Right lobe of liver (tissue), 6 donors: ENCODE measurements around the gene SECISBP2. TPM values are rescaled to one million over a fixed set of nuclear protein-coding genes. Genes with fewer than 3 reads are reported as not detected.
"Not testable (repeated sequence)": the region's sequence is repeated elsewhere in the genome, so short reads cannot be mapped to it uniquely, and the experiment has no call there.

Source experiments
- ATAC-seq, 4 donors: fragments of 200-7000 bp; cut with Tn5 transposase; one replicate each; pipeline ENCODE4 v1.9.1; 2020; ENCODE audit warnings: mild to moderate bottlenecking in 4 of 4, moderate library complexity in 4 of 4
- DNase-seq, 3 donors: peaks; one replicate each; pipeline ENCODE4 v3.0.0-alpha.2; 2020
- H3K27ac ChIP-seq, 3 donors: fragments of 200-600 bp; one replicate each; pipeline ENCODE4 v1.8.0; 2022
- H3K27me3 ChIP-seq, 2 donors: fragments of 200-600 bp; one replicate each; pipeline ENCODE4 v1.8.0; 2022
- H3K36me3 ChIP-seq, 4 donors: fragments of 200-600 bp; sonication (generic) in 1 of 4; one replicate each; pipeline versions ENCODE4 v1.5.1 to v1.8.0; 2017 to 2022; ENCODE audit warnings: control low read depth in 1 of 4
- H3K4me1 ChIP-seq, 4 donors: fragments of 200-600 bp; sonication (generic) in 1 of 4; one replicate each; pipeline versions ENCODE4 v1.5.1 to v1.8.0; 2017 to 2022; ENCODE audit warnings: control low read depth in 1 of 4
- H3K4me3 ChIP-seq, 3 donors: fragments of 200-600 bp; one replicate each; pipeline ENCODE4 v1.8.0; 2022
- H3K9me3 ChIP-seq, 4 donors: fragments of 200-600 bp; sonication (generic) in 1 of 4; one replicate each; pipeline versions ENCODE4 v1.5.1 to v1.8.0; 2017 to 2022; ENCODE audit warnings: control low read depth in 1 of 4
- CTCF ChIP-seq, 4 donors: fragments of 200-600 bp in 3 of 4; fragments of 450-650 bp in 1 of 4; IDR thresholded peaks; one replicate each; pipeline versions ENCODE4 v1.5.1 to v1.8.0; 2016 to 2022; ENCODE audit warnings: antibody characterized with exemption in 4 of 4, mild to moderate bottlenecking in 2 of 4
- POLR2A ChIP-seq: fragments of 450-650 bp; IDR thresholded peaks from one replicate; pipeline ENCODE4 v1.6.1; 2017; ENCODE audit warnings: antibody characterized with exemption, mild to moderate bottlenecking
- WGBS: methylation state at CpG from one replicate; pipeline ENCODE4 v1.1.6; 2018; ENCODE audit warnings: low coverage, low lambda C conversion rate; ENCODE audit not compliant: insufficient coverage; ENCODE audit errors: missing lambda C conversion rate; 5-methylcytosine and 5-hydroxymethylcytosine counted together
- intact Hi-C, 2 donors: fragments of 100-400 bp; cut with DNase I; formaldehyde crosslinking; loops; one replicate each; pipeline versions ENCODE4 v1.11.2 to v1.14.1; 2022
- total RNA-seq, 6 experiments: library from RNA; depleted of rRNA in 2 of 6; stranded (reverse); fragments of >200 nt in 2 of 6; fragmentation: NEBNext Ultra II Directional in 3 of 6; extraction: Animal tissue kit (Norgen Biotek cat#: 25700) in 3 of 6; gene quantifications; one replicate each; pipeline versions ENCODE4 v1.1.0 to v1.2.4, GENCODE V29; 2016 to 2023
- donor health status: DM: no; HTN: yes; CAD: no.
- donor health status: DM: no; HTN: no; CAD: no.
- donor health status: DM: no; HTN: no; CAD: no.
- donor health status: DM: no; HTN: yes; CAD: no.
- donor health status: DM: no; HTN: yes; CAD: no.

The SECISBP2 gene
- total RNA-seq, 6 experiments from 2014 or later: 17.3 to 34.2 (median 26.5) TPM

- intact Hi-C loops: no loop called here
Observed at GRCh38 chr9:89277043-89277442, 41.3 kb upstream of the SECISBP2 start.

GRCh38 chr9:89277454-89277853 is 40.8 kb upstream of the SECISBP2 start:
- TF ChIP-seq POLR2A: no peak
- no peak for TF ChIP-seq CTCF (IDR thresholded peaks at IDR 0.05)
- intact Hi-C loops: no loop called here
- DNase-seq (no peak), ATAC-seq (peak; percentile 85 to 98 (median 90))
- Histone ChIP-seq H3K27ac (no peak overlapping the region), H3K27me3 (no peaks in the 10 kb centered on the region), H3K4me1 (no peaks in the 10 kb centered on the region), H3K36me3 (no peaks in the 10 kb centered on the region), H3K9me3 (no peaks in the 10 kb centered on the region), H3K4me3 (no peak overlapping the region)

More at GRCh38 chr9:89277043-89277442, 41.3 kb upstream of the SECISBP2 start:
- no peak overlapping the region for H3K27ac ChIP-seq
- H3K27me3 ChIP-seq: no peaks in the 10 kb centered on the region
- TF ChIP-seq POLR2A (no peak), CTCF (IDR thresholded peaks at IDR 0.05) (no peak)
- ATAC-seq (no peak), DNase-seq (no peak)
- no peak overlapping the region for H3K4me3 ChIP-seq
- H3K9me3 ChIP-seq: no peaks in the 10 kb centered on the region
- H3K36me3 ChIP-seq: no peaks in the 10 kb centered on the region
- H3K4me1 ChIP-seq: no peaks in the 10 kb centered on the region
- WGBS: 100% methylated on average over 1 of the region's 2 CpGs

GRCh38 chr9:89278551-89278950 is 39.7 kb upstream of the SECISBP2 start:
- Histone ChIP-seq H3K4me1 (no peaks in the 10 kb centered on the region), H3K27ac (no peak overlapping the region), H3K36me3 (no peaks in the 10 kb centered on the region), H3K4me3 (no peak overlapping the region), H3K9me3 (no peaks in the 10 kb centered on the region), H3K27me3 (no peaks in the 10 kb centered on the region)
- no peak for TF ChIP-seq POLR2A
- WGBS: no CpG with 5 or more reads among the region's 2 CpGs
- ATAC-seq (peak in 1 of 4 donors; percentile 21), DNase-seq (no peak)
- intact Hi-C loops: no loop called here

- DNase-seq (no peak), ATAC-seq (peak; percentile 76 to 87 (median 80))
- Histone ChIP-seq H3K27ac (no peak overlapping the region), H3K4me1 (no peaks in the 10 kb centered on the region), H3K36me3 (no peaks in the 10 kb centered on the region), H3K9me3 (no peaks in the 10 kb centered on the region), H3K27me3 (no peaks in the 10 kb centered on the region), H3K4me3 (no peak overlapping the region)
- intact Hi-C loops: no loop called here
- no peak for TF ChIP-seq POLR2A
- peak; percentile 55 to 73 (median 66) for TF ChIP-seq CTCF (IDR thresholded peaks at IDR 0.05)
- WGBS: 72% methylated on average over 5 of the region's 5 CpGs
Observed at GRCh38 chr9:89278997-89279739, 39.1 kb upstream of the SECISBP2 start.

- no peak overlapping the region for H3K27ac ChIP-seq
- ATAC-seq (no peak), DNase-seq (no peak)
- WGBS: 80% methylated on average over 2 of the region's 2 CpGs
- no peaks in the 10 kb centered on the region for H3K36me3 ChIP-seq
- no peak overlapping the region for H3K4me3 ChIP-seq
- TF ChIP-seq CTCF (IDR thresholded peaks at IDR 0.05): no peak
- no peak for TF ChIP-seq POLR2A
- no peaks in the 10 kb centered on the region for H3K27me3 ChIP-seq
- H3K4me1 ChIP-seq: no peaks in the 10 kb centered on the region
- intact Hi-C loops: no loop called here
- no peaks in the 10 kb centered on the region for H3K9me3 ChIP-seq
Observed at GRCh38 chr9:89281106-89281505, 37.2 kb upstream of the SECISBP2 start.

GRCh38 chr9:89282248-89282968 is 35.9 kb upstream of the SECISBP2 start:
- H3K27ac ChIP-seq, H3K27me3 ChIP-seq, H3K4me1 ChIP-seq, H3K9me3 ChIP-seq, H3K36me3 ChIP-seq, intact Hi-C loops: not testable (repeated sequence)
- peak in 1 of 4 donors; percentile 36 for ATAC-seq
- DNase-seq: peak in 1 of 3 donors; percentile 21
- WGBS: 83% methylated on average over 1 of the region's 42 CpGs
- H3K4me3 ChIP-seq: peak overlapping the region in 1 of 3 donors; percentile 32
